ENCODE results near the gene IDH3A. TPM values are rescaled to one million over a fixed set of nuclear protein-coding genes. Genes with fewer than 3 reads are reported as not detected.

Gene IDH3A
- total RNA-seq, 1 experiment from 2014 or later: 111 TPM

GRCh38 chr15:78179906-78180305, 30.7 kb downstream of the IDH3A start:
- H3K27me3 Mint-ChIP-seq (ENCODE audit: unreplicated experiment): peaks cover 3% of the 10 kb centered on the region
- no peaks in the 10 kb centered on the region for H3K9me3 Mint-ChIP-seq (ENCODE audit: low read depth, unreplicated experiment)
- no peak overlapping the region for H3K27ac Mint-ChIP-seq (ENCODE audit: unreplicated experiment)
- BruUV-seq (replicated peaks): no TSS peak
- TF ChIP-seq CTCF (IDR thresholded peaks at IDR 0.05; ENCODE audit: unreplicated experiment): no peak
- no peaks in the 10 kb centered on the region for H3K4me1 Mint-ChIP-seq (ENCODE audit: low read depth, unreplicated experiment)
- H3K36me3 Mint-ChIP-seq (ENCODE audit: insufficient read depth, unreplicated experiment): no peaks in the 10 kb centered on the region
- CTCF ChIA-PET: interaction anchor here (0.9 kb wide), 1 partner anchor 60 kb away, joined by 3 read pairs; no protein-coding TSS in a partner anchor
- DNase-seq: no peak
- intact Hi-C loops (cut with micrococcal nuclease; ENCODE audit: unreplicated experiment): loop anchor here (5.0 kb wide), 1 partner anchor 48 kb away; the partner anchor contains the start of gene CIB2
- no peak overlapping the region for H3K4me3 Mint-ChIP-seq (ENCODE audit: low read depth, unreplicated experiment)

GRCh38 chr15:78182336-78182700, 33.2 kb downstream of the IDH3A start:
- Mint-ChIP-seq H3K4me1 (ENCODE audit: low read depth, unreplicated experiment) (no peaks in the 10 kb centered on the region), H3K36me3 (ENCODE audit: insufficient read depth, unreplicated experiment) (no peaks in the 10 kb centered on the region), H3K9me3 (ENCODE audit: low read depth, unreplicated experiment) (no peaks in the 10 kb centered on the region), H3K27ac (ENCODE audit: unreplicated experiment) (no peak overlapping the region), H3K4me3 (ENCODE audit: low read depth, unreplicated experiment) (no peak overlapping the region), H3K27me3 (ENCODE audit: unreplicated experiment) (peaks cover 23% of the 10 kb centered on the region)
- TF ChIP-seq CTCF (IDR thresholded peaks at IDR 0.05; ENCODE audit: unreplicated experiment): no peak
- intact Hi-C loops (cut with micrococcal nuclease; ENCODE audit: unreplicated experiment): no loop called here
- CTCF ChIA-PET: interaction anchor here (0.5 kb wide), 1 partner anchor 740 kb away, joined by 4 read pairs; no protein-coding TSS in a partner anchor
- no peak for DNase-seq
- BruUV-seq (replicated peaks): no TSS peak

- Mint-ChIP-seq H3K27me3 (ENCODE audit: unreplicated experiment) (peaks cover 23% of the 10 kb centered on the region), H3K9me3 (ENCODE audit: low read depth, unreplicated experiment) (no peaks in the 10 kb centered on the region), H3K27ac (ENCODE audit: unreplicated experiment) (no peak overlapping the region), H3K36me3 (ENCODE audit: insufficient read depth, unreplicated experiment) (no peaks in the 10 kb centered on the region), H3K4me3 (ENCODE audit: low read depth, unreplicated experiment) (no peak overlapping the region), H3K4me1 (ENCODE audit: low read depth, unreplicated experiment) (no peaks in the 10 kb centered on the region)
- BruUV-seq (replicated peaks): no TSS peak
- CTCF ChIA-PET: no interaction called here
- no peak for TF ChIP-seq CTCF (IDR thresholded peaks at IDR 0.05; ENCODE audit: unreplicated experiment)
- DNase-seq: no peak
- intact Hi-C loops (cut with micrococcal nuclease; ENCODE audit: unreplicated experiment): no loop called here
Measured at GRCh38 chr15:78182821-78183220, 33.7 kb downstream of the IDH3A start.

GRCh38 chr15:78192826-78193594, 43.8 kb downstream of the IDH3A start:
- BruUV-seq (replicated peaks): no TSS peak
- H3K27me3 Mint-ChIP-seq (ENCODE audit: unreplicated experiment): peaks cover 32% of the 10 kb centered on the region
- H3K27ac Mint-ChIP-seq (ENCODE audit: unreplicated experiment): no peak overlapping the region
- no peaks in the 10 kb centered on the region for H3K4me1 Mint-ChIP-seq (ENCODE audit: low read depth, unreplicated experiment)
- CTCF ChIA-PET: interaction anchor here (0.5 kb wide), 1 partner anchor 8 kb away, joined by 3 read pairs; no protein-coding TSS in a partner anchor
- H3K9me3 Mint-ChIP-seq (ENCODE audit: low read depth, unreplicated experiment): peaks cover 5% of the 10 kb centered on the region
- H3K4me3 Mint-ChIP-seq (ENCODE audit: low read depth, unreplicated experiment): no peak overlapping the region
- intact Hi-C loops (cut with micrococcal nuclease; ENCODE audit: unreplicated experiment): no loop called here
- TF ChIP-seq CTCF (IDR thresholded peaks at IDR 0.05; ENCODE audit: unreplicated experiment): no peak
- no peak for DNase-seq
- H3K36me3 Mint-ChIP-seq (ENCODE audit: insufficient read depth, unreplicated experiment): no peaks in the 10 kb centered on the region

Measured in Calu3 (cell line).